ENCODE measurements around the gene LRRC18. TPM values are rescaled to one million over a fixed set of nuclear protein-coding genes. Genes with fewer than 3 reads are reported as not detected.

LRRC18 gene
- total RNA-seq, 4 donors from 2014 or later: not detected

DNA sequence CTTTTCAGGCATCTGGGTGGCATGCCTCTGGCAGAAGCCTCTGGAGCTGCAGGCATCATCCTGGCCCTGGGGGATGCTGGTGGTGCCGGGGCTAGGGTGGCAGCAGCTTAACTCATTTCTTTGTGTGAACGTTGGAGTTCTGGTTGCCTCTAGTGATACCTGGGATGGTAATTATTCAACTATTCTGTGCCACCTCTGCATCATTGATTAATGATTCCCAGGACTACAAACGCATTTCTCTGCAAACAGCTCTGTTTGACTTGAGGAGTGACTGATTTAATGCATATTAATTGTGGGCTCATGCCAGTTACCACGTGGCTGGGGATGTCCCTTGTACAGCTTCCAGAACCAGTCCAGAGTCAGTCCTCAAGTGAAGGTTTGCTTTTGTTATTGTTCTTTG, 55.9 kb downstream of the LRRC18 start:
- no peaks in the 10 kb centered on the region for H3K4me1 ChIP-seq
- no peaks in the 10 kb centered on the region for H3K36me3 ChIP-seq
- H3K9me3 ChIP-seq: peaks cover 0 to 5% (median 0%) of the 10 kb centered on the region in 4 donors
- H3K27ac ChIP-seq: no peak overlapping the region
- DNase-seq (ENCODE audit: low spot score in 2 of 2): no peak
- no peaks in the 10 kb centered on the region for H3K27me3 ChIP-seq
- WGBS, 2 donors: 67 to 76% methylated on average over 4 of the region's 4 CpGs
- H3K4me3 ChIP-seq: no peak overlapping the region
- TF ChIP-seq, protein P1, sequence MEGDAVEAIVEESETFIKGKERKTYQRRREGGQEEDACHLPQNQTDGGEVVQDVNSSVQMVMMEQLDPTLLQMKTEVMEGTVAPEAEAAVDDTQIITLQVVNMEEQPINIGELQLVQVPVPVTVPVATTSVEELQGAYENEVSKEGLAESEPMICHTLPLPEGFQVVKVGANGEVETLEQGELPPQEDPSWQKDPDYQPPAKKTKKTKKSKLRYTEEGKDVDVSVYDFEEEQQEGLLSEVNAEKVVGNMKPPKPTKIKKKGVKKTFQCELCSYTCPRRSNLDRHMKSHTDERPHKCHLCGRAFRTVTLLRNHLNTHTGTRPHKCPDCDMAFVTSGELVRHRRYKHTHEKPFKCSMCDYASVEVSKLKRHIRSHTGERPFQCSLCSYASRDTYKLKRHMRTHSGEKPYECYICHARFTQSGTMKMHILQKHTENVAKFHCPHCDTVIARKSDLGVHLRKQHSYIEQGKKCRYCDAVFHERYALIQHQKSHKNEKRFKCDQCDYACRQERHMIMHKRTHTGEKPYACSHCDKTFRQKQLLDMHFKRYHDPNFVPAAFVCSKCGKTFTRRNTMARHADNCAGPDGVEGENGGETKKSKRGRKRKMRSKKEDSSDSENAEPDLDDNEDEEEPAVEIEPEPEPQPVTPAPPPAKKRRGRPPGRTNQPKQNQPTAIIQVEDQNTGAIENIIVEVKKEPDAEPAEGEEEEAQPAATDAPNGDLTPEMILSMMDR (IDR thresholded peaks at IDR 0.05): no peak
- no peak for TF ChIP-seq EP300 (IDR thresholded peaks at IDR 0.05)
- TF ChIP-seq POLR2A (IDR thresholded peaks at IDR 0.05): no peak

DNA sequence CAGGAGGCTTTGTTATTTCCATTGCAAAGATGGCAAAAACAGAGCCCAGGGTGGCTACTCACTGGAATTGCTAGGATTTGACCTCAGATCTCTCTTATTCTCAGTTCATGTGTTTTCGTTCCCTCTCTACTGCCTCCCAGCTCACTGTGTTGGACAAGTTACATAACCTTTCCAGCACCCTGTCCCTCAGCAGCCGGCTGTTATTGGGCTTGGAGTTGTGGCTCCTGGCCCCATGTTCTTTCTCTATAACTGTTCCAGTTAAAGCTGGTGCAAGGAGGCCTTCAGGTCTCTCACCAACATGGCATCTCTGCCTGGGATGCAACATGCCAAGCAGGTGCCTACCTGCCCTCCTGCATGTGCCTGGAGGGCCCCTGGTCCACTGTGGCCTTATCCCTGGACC, 56.8 kb downstream of the LRRC18 start:
- 81 to 90% methylated on average over 2 of the region's 2 CpGs for WGBS, 2 donors
- no peaks in the 10 kb centered on the region for H3K36me3 ChIP-seq
- no peak for DNase-seq (ENCODE audit: low spot score in 2 of 2)
- TF ChIP-seq POLR2A (IDR thresholded peaks at IDR 0.05) (no peak), EP300 (IDR thresholded peaks at IDR 0.05) (no peak)
- TF ChIP-seq, protein P1 (IDR thresholded peaks at IDR 0.05): no peak
- no peak overlapping the region for H3K27ac ChIP-seq
- H3K4me3 ChIP-seq: no peak overlapping the region
- peaks cover 0 to 5% (median 0%) of the 10 kb centered on the region in 4 donors for H3K9me3 ChIP-seq
- no peaks in the 10 kb centered on the region for H3K4me1 ChIP-seq
- H3K27me3 ChIP-seq: no peaks in the 10 kb centered on the region

DNA sequence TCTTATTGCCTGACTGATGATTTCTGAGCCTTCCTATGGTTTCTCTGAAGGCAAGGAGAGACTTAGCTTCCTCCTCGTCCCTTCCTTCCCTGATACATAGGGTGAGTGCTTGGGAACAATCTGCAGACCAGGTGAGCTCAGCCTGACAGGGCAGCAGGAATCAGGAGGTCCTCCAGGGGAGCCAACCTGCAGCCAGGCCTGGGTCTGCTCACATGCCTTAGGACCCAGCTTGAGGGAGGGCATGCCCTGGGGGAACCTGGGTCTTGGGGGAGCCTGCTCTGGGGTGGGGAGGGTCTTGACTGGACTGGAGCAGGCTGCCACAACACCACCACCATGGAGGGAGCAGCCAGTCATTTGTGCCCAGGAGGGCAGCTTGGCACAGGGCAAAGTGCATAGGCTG, 57.7 kb downstream of the LRRC18 start:
- H3K4me1 ChIP-seq: no peaks in the 10 kb centered on the region
- H3K36me3 ChIP-seq: no peaks in the 10 kb centered on the region
- H3K9me3 ChIP-seq: peaks cover 0 to 5% (median 0%) of the 10 kb centered on the region in 4 donors
- WGBS, 2 donors: 71 to 92% methylated on average over 1 of the region's 1 CpG
- H3K4me3 ChIP-seq: no peak overlapping the region
- H3K27ac ChIP-seq: no peak overlapping the region
- no peak for TF ChIP-seq POLR2A (IDR thresholded peaks at IDR 0.05)
- TF ChIP-seq, protein P1 (IDR thresholded peaks at IDR 0.05): no peak
- TF ChIP-seq EP300 (IDR thresholded peaks at IDR 0.05): no peak
- H3K27me3 ChIP-seq: no peaks in the 10 kb centered on the region
- DNase-seq (ENCODE audit: low spot score in 2 of 2): no peak

DNA sequence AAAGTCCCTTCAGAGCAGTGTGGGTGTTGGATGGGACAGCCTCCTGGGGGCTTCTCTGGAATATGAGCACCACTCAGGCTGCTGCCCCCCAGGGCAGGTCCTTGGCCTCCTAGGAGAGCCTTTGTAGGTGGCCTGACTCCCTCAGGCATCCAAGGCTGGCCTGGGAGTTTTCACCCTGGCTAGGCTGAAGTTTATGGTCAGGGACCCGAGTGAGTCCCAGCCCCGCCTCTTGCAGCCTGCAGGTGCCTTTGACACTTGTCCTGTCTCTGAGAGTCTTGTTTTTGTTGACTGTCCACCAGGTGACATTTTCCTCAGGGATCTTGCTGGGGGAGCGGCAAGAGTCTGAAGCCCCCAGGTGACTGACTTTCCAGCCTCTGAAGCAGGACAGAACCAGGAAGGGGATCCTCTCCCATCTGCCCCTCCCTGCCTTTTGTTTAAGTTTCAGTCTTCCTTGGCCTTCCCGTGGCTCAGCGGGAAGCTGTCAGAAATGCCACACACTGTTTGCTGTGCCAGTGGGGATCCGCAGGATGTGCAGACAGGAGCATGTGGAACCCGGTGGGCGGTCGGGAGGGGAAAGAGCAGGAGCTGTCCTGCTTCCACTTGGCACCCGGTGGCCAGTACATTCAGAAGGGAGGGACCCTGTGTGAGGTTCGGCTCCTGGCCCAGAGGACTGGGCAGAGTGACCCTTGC, 59.5 kb downstream of the LRRC18 start:
- DNase-seq (ENCODE audit: low spot score in 2 of 2): no peak
- H3K4me1 ChIP-seq: no peaks in the 10 kb centered on the region
- H3K9me3 ChIP-seq: peaks cover 0 to 5% (median 0%) of the 10 kb centered on the region in 4 donors
- no peak overlapping the region for H3K27ac ChIP-seq
- no peak overlapping the region for H3K4me3 ChIP-seq
- no peaks in the 10 kb centered on the region for H3K27me3 ChIP-seq
- 60 to 66% methylated on average over 11 of the region's 11 CpGs for WGBS, 2 donors
- H3K36me3 ChIP-seq: no peaks in the 10 kb centered on the region
- TF ChIP-seq, protein P1 (IDR thresholded peaks at IDR 0.05): no peak
- no peak for TF ChIP-seq POLR2A (IDR thresholded peaks at IDR 0.05)
- no peak for TF ChIP-seq EP300 (IDR thresholded peaks at IDR 0.05)

DNA sequence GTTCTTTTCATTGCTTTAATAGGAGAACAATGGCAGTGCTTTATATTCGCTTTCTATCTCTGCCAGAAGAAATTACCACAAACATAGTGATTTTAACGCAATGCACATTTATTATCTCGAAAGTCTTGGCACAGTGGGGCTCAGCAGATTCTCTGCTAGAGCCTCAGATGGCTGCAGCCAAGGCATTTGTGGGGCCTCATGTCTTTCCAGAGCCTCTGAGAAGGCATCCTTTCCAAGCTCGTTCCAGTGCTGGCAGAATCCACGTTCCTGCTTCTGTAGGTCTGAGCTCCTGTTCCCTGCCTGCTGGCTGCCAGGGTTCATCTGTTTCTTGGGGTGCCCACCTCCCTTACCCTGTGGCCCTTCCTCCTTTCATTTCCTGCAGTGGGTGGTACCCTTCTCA, 60.2 kb downstream of the LRRC18 start:
- Histone ChIP-seq H3K36me3 (no peaks in the 10 kb centered on the region), H3K27me3 (no peaks in the 10 kb centered on the region), H3K4me1 (no peaks in the 10 kb centered on the region), H3K9me3 (peaks cover 0 to 5% (median 0%) of the 10 kb centered on the region in 4 donors), H3K27ac (no peak overlapping the region), H3K4me3 (no peak overlapping the region)
- TF ChIP-seq, protein P1 (IDR thresholded peaks at IDR 0.05): no peak
- TF ChIP-seq POLR2A (IDR thresholded peaks at IDR 0.05) (no peak), EP300 (IDR thresholded peaks at IDR 0.05) (no peak)
- no peak for DNase-seq (ENCODE audit: low spot score in 2 of 2)
- WGBS, 2 donors: 62 to 70% methylated on average over 5 of the region's 5 CpGs
